ENCODE measurements around the gene STYXL1.

STYXL1 gene

GRCh38 chr7:75979759-75980429 is 67.9 kb downstream of the STYXL1 start:
- H3K9ac ChIP-seq (ENCODE audit: low read depth, low read length, poor library complexity, severe bottlenecking): no peak overlapping the region
- peaks cover 17% of the 10 kb centered on the region; the same call in 1 of the 2 replicates for H3K36me3 ChIP-seq (ENCODE audit: insufficient read depth, low read length)
- H3K4me1 ChIP-seq (ENCODE audit: insufficient read depth, low read length, poor library complexity, severe bottlenecking): no peaks in the 10 kb centered on the region
- H3F3A ChIP-seq (ENCODE audit: low read depth): no peaks in the 10 kb centered on the region
- no peak overlapping the region for H2AFZ ChIP-seq (ENCODE audit: low read length)
- no peaks in the 10 kb centered on the region for H3K9me3 ChIP-seq (ENCODE audit: insufficient read depth, low read depth, low read length)
- H3K4me2 ChIP-seq (ENCODE audit: low read depth, low read length, poor library complexity, severe bottlenecking): no peak overlapping the region
- H4K20me1 ChIP-seq (ENCODE audit: insufficient read depth, low read length, poor library complexity, severe bottlenecking): no peaks in the 10 kb centered on the region
- TF ChIP-seq EZH2phosphoT487 (IDR thresholded peaks at IDR 0.05; ENCODE audit: borderline replicate concordance): no peak
- no peak for TF ChIP-seq CTCF (conservative IDR thresholded peaks at IDR 0.05; ENCODE audit: low read length)
- no peaks in the 10 kb centered on the region for H3K27me3 ChIP-seq (ENCODE audit: insufficient read depth, low read length, poor library complexity, severe bottlenecking)
- no peaks in the 10 kb centered on the region for H3K79me2 ChIP-seq (ENCODE audit: insufficient read depth, low read length)
- no peak overlapping the region for H3K4me3 ChIP-seq (ENCODE audit: low read length, poor library complexity, severe bottlenecking)
- no peaks in the 10 kb centered on the region for H3K9me2 ChIP-seq (replicated peaks; ENCODE audit: low read depth, low read length)

- TF ChIP-seq CTCF (conservative IDR thresholded peaks at IDR 0.05; ENCODE audit: low read length) (no peak), EZH2phosphoT487 (IDR thresholded peaks at IDR 0.05; ENCODE audit: borderline replicate concordance) (no peak)
- Histone ChIP-seq H3K9me3 (ENCODE audit: insufficient read depth, low read depth, low read length) (no peaks in the 10 kb centered on the region), H4K20me1 (ENCODE audit: insufficient read depth, low read length, poor library complexity, severe bottlenecking) (no peaks in the 10 kb centered on the region), H2AFZ (ENCODE audit: low read length) (no peak overlapping the region), H3K4me2 (ENCODE audit: low read depth, low read length, poor library complexity, severe bottlenecking) (no peak overlapping the region), H3K9ac (ENCODE audit: low read depth, low read length, poor library complexity, severe bottlenecking) (no peak overlapping the region), H3K27me3 (ENCODE audit: insufficient read depth, low read length, poor library complexity, severe bottlenecking) (no peaks in the 10 kb centered on the region), H3F3A (ENCODE audit: low read depth) (no peaks in the 10 kb centered on the region), H3K4me3 (ENCODE audit: low read length, poor library complexity, severe bottlenecking) (no peak overlapping the region), H3K4me1 (ENCODE audit: insufficient read depth, low read length, poor library complexity, severe bottlenecking) (no peaks in the 10 kb centered on the region), H3K79me2 (ENCODE audit: insufficient read depth, low read length) (no peaks in the 10 kb centered on the region), H3K9me2 (replicated peaks; ENCODE audit: low read depth, low read length) (no peaks in the 10 kb centered on the region), H3K36me3 (ENCODE audit: insufficient read depth, low read length) (peaks cover 22% of the 10 kb centered on the region; the same call in 1 of the 2 replicates)
These were observed 70.1 kb downstream of the STYXL1 start for GRCh38 chr7:75977743-75978142.

GRCh38 chr7:75971961-75972763 is 75.6 kb downstream of the STYXL1 start:
- H3K4me2 ChIP-seq (ENCODE audit: low read depth, low read length, poor library complexity, severe bottlenecking): no peak overlapping the region
- H3K36me3 ChIP-seq (ENCODE audit: insufficient read depth, low read length): peaks cover 6% of the 10 kb centered on the region; the same call in 1 of the 2 replicates
- TF ChIP-seq EZH2phosphoT487 (IDR thresholded peaks at IDR 0.05; ENCODE audit: borderline replicate concordance) (no peak), CTCF (conservative IDR thresholded peaks at IDR 0.05; ENCODE audit: low read length) (no peak; the same call in 1 of the 2 replicates)
- H3K4me3 ChIP-seq (ENCODE audit: low read length, poor library complexity, severe bottlenecking): no peak overlapping the region
- no peaks in the 10 kb centered on the region for H4K20me1 ChIP-seq (ENCODE audit: insufficient read depth, low read length, poor library complexity, severe bottlenecking)
- H3K9ac ChIP-seq (ENCODE audit: low read depth, low read length, poor library complexity, severe bottlenecking): no peak overlapping the region
- no peaks in the 10 kb centered on the region for H3K9me3 ChIP-seq (ENCODE audit: insufficient read depth, low read depth, low read length)
- H3K9me2 ChIP-seq (replicated peaks; ENCODE audit: low read depth, low read length): no peaks in the 10 kb centered on the region
- H3K4me1 ChIP-seq (ENCODE audit: insufficient read depth, low read length, poor library complexity, severe bottlenecking): no peaks in the 10 kb centered on the region
- H3F3A ChIP-seq (ENCODE audit: low read depth): no peaks in the 10 kb centered on the region
- H2AFZ ChIP-seq (ENCODE audit: low read length): no peak overlapping the region
- no peaks in the 10 kb centered on the region for H3K79me2 ChIP-seq (ENCODE audit: insufficient read depth, low read length)
- H3K27me3 ChIP-seq (ENCODE audit: insufficient read depth, low read length, poor library complexity, severe bottlenecking): no peaks in the 10 kb centered on the region

All from Loucy (cell line).